ENCODE data around the gene SLC25A10.
A peak's percentile ranks its signal among the peaks of the same experiment; 100 is the strongest.
"Not testable (repeated sequence)": the region's sequence is repeated elsewhere in the genome, so short reads cannot be mapped to it uniquely, and the experiment has no call there.

The SLC25A10 gene

GRCh38 chr17:81723651-81724209, 11.6 kb downstream of the SLC25A10 start:
- DNase-seq, result no peak

GRCh38 chr17:81725439-81725838, 13.4 kb downstream of the SLC25A10 start:
- no peak for DNase-seq

- DNase-seq, result no peak
Observed at GRCh38 chr17:81726004-81726403, 13.9 kb downstream of the SLC25A10 start.

GRCh38 chr17:81727324-81728031, 15.4 kb downstream of the SLC25A10 start:
- DNase-seq, result no peak

- DNase-seq, result peak; percentile 30
Observed at GRCh38 chr17:81733507-81734404, 21.7 kb downstream of the SLC25A10 start.

- DNase-seq, result no peak
Observed at GRCh38 chr17:81734405-81735263, 22.6 kb downstream of the SLC25A10 start.

- no peak for DNase-seq
Observed at GRCh38 chr17:81735264-81736102, 23.4 kb downstream of the SLC25A10 start.

- DNase-seq, result no peak
Observed at GRCh38 chr17:81737947-81738800, 26.1 kb downstream of the SLC25A10 start.

- no peak for DNase-seq
Observed at GRCh38 chr17:81738801-81739393, 26.8 kb downstream of the SLC25A10 start.

GRCh38 chr17:81739593-81739992, 27.5 kb downstream of the SLC25A10 start:
- DNase-seq, result not testable (repeated sequence)

GRCh38 chr17:81740395-81740961, 28.4 kb downstream of the SLC25A10 start:
- DNase-seq, result no peak

GRCh38 chr17:81741049-81741593, 29.0 kb downstream of the SLC25A10 start:
- no peak for DNase-seq

- no peak for DNase-seq
Observed at GRCh38 chr17:81741594-81742452, 29.7 kb downstream of the SLC25A10 start.

Data from NCI-H187 treated with DMSO at 0.1 percent for 48 hours (cell line).